SK-N-MC (cell line): ENCODE data around the gene KIF26B.

Source experiments
- EZH2 ChIP-seq: fragments of 200-600 bp; sonication (generic); IDR thresholded peaks from one replicate; pipeline ENCODE4 v1.6.1; 2017; ENCODE audit warnings: antibody characterized with exemption
- FOXP2 ChIP-seq: optimal IDR thresholded peaks from 2 replicates; pipeline ENCODE3; 2011; ENCODE audit warnings: mild to moderate bottlenecking, moderate library complexity; ENCODE audit not compliant: insufficient read depth; ENCODE audit errors: extremely low read length, control extremely low read depth
- POLR2AphosphoS5 ChIP-seq: IDR thresholded peaks from 2 replicates; pipeline ENCODE4 v1.6.1; 2012; ENCODE audit warnings: mild to moderate bottlenecking, low read depth, low read length, borderline replicate concordance

DNA sequence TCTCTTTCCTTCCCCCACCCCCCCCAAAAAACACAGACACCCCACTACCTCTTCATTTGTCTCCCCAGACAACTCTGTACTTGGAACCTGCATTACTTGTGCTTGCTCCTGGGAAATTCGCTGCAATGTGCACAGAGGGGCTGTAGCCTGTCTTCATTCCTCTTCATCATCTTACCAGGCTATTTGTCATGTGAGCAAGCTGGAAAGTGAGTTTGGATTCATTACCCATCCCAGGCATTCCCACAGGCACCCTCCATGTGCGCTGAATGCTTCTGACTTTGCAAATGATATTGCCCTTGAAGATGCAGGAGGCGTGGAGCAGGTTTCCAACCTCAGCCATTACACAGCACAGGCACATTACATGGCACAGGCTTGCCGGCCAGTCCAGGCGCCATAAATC is 494.9 kb downstream of the KIF26B start:
- TF ChIP-seq EZH2 (no peak), POLR2AphosphoS5 (no peak), FOXP2 (no peak)
